KMS-11 (cell line): ENCODE measurements around the gene RPA3.

Experiments used
- H2AFZ ChIP-seq: fragments of 200-600 bp; sonication (generic); 2 replicates; pipeline ENCODE4 v1.6.1; 2016; ENCODE audit warnings: antibody characterized with exemption, mixed run types, low read depth
- H3K27ac ChIP-seq: fragments of 200-600 bp; sonication (generic); 2 replicates; pipeline ENCODE4 v1.6.1; 2016; ENCODE audit warnings: mild to moderate bottlenecking, mixed run types
- H3K27me3 ChIP-seq: fragments of 200-600 bp; sonication (generic); 2 replicates; pipeline ENCODE4 v1.6.1; 2017; ENCODE audit warnings: mild to moderate bottlenecking, low read depth, mixed run types, moderate library complexity; ENCODE audit not compliant: insufficient read depth
- H3K36me3 ChIP-seq: fragments of 200-600 bp; sonication (generic); 2 replicates; pipeline ENCODE4 v1.6.1; 2017; ENCODE audit warnings: mild to moderate bottlenecking, mixed run types; ENCODE audit not compliant: insufficient read depth
- H3K4me1 ChIP-seq: fragments of 200-600 bp; sonication (generic); 2 replicates; pipeline ENCODE4 v1.6.1; 2016; ENCODE audit warnings: mild to moderate bottlenecking, low read depth, mixed run types; ENCODE audit not compliant: poor library complexity, severe bottlenecking
- H3K4me2 ChIP-seq: fragments of 200-600 bp; sonication (generic); 2 replicates; pipeline ENCODE4 v1.7.0; 2016; ENCODE audit warnings: mild to moderate bottlenecking, mixed run types
- H3K4me3 ChIP-seq: fragments of 200-600 bp; sonication (generic); IDR thresholded peaks from 2 replicates; pipeline ENCODE4 v1.6.1; 2017; ENCODE audit warnings: low read depth, low read length, mixed read lengths; ENCODE audit not compliant: insufficient read depth
- H3K79me2 ChIP-seq: fragments of 200-600 bp; sonication (generic); 2 replicates; pipeline ENCODE4 v1.6.1; 2016; ENCODE audit warnings: low read depth, mixed run types; ENCODE audit not compliant: insufficient read depth
- H3K9ac ChIP-seq: fragments of 200-600 bp; sonication (generic); 2 replicates; pipeline ENCODE4 v1.6.1; 2016; ENCODE audit warnings: mild to moderate bottlenecking, mixed run types
- H4K20me1 ChIP-seq: fragments of 200-600 bp; sonication (generic); 2 replicates; pipeline ENCODE4 v1.6.1; 2016; ENCODE audit warnings: mild to moderate bottlenecking, mixed run types; ENCODE audit not compliant: insufficient read depth
- TF ChIP-seq, protein P1 (sequence below): fragments of 200-600 bp; sonication (generic); conservative IDR thresholded peaks from 2 replicates; pipeline ENCODE4 v1.6.1; 2017; ENCODE audit warnings: low read depth, mild to moderate bottlenecking, antibody characterized with exemption, low read length, moderate library complexity, mixed read lengths

Gene RPA3

DNA sequence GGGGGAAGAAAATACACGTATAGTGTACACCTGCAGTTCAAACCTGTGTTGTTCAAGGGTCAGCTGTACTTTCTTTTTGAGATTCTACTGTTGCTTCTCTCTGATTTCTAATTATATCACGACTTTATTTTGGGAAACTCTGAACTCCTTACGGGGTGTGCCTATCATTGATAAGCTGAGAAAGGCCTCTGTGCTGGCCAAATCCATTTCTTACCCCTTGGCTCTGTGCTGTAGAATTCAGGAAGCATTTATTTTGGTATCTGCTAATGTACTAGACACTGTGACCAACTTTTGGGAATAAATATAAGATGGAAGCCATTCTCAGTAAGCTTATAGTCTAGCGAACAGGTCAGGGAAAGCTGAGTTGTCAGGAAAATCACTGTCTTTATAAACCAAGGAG, 26.9 kb upstream of the RPA3 start:
- H3K4me3 ChIP-seq, result no peak overlapping the region
- no peak overlapping the region for H3K4me2 ChIP-seq
- H4K20me1 ChIP-seq, result no peaks in the 10 kb centered on the region
- H3K27ac ChIP-seq, result no peak overlapping the region
- no peak overlapping the region for H3K9ac ChIP-seq
- TF ChIP-seq, protein P1, sequence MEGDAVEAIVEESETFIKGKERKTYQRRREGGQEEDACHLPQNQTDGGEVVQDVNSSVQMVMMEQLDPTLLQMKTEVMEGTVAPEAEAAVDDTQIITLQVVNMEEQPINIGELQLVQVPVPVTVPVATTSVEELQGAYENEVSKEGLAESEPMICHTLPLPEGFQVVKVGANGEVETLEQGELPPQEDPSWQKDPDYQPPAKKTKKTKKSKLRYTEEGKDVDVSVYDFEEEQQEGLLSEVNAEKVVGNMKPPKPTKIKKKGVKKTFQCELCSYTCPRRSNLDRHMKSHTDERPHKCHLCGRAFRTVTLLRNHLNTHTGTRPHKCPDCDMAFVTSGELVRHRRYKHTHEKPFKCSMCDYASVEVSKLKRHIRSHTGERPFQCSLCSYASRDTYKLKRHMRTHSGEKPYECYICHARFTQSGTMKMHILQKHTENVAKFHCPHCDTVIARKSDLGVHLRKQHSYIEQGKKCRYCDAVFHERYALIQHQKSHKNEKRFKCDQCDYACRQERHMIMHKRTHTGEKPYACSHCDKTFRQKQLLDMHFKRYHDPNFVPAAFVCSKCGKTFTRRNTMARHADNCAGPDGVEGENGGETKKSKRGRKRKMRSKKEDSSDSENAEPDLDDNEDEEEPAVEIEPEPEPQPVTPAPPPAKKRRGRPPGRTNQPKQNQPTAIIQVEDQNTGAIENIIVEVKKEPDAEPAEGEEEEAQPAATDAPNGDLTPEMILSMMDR, result no peak
- no peak overlapping the region for H2AFZ ChIP-seq
- no peaks in the 10 kb centered on the region for H3K36me3 ChIP-seq
- H3K4me1 ChIP-seq, result peaks cover 36% of the 10 kb centered on the region
- H3K27me3 ChIP-seq, result no peaks in the 10 kb centered on the region
- no peaks in the 10 kb centered on the region for H3K79me2 ChIP-seq

DNA sequence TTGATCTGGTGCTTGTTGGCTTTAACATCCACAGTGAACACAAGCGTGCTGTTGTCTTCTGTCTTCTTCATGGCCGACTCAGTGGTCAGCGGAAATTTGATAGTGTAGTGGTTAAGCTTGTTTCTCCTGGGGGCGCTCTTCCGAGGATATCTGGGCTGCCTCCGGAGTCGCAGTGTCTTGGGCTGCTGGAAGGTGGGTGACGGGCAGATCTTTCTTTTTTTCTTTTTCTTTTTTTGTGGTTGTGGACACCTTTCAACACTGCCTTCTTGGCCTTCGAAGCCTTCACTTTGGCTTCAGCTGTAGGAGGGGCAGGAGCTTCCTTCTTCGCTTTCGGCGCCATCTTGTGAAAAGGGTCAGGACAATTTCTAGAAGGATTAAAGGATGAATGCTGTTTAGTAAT, 23.8 kb upstream of the RPA3 start:
- TF ChIP-seq, protein P1, result no peak
- Histone ChIP-seq H3K4me2 (no peak overlapping the region), H3K36me3 (no peaks in the 10 kb centered on the region), H2AFZ (no peak overlapping the region), H3K79me2 (no peaks in the 10 kb centered on the region), H3K27ac (no peak overlapping the region), H4K20me1 (no peaks in the 10 kb centered on the region), H3K9ac (no peak overlapping the region), H3K4me1 (peaks cover 61% of the 10 kb centered on the region), H3K4me3 (no peak overlapping the region), H3K27me3 (no peaks in the 10 kb centered on the region)

GRCh38 chr7:7740037-7740355, 21.6 kb upstream of the RPA3 start:
- TF ChIP-seq, protein P1, result no peak
- Histone ChIP-seq H3K9ac (peak overlapping the region; percentile 26; the same call in 1 of the 2 replicates), H3K36me3 (no peaks in the 10 kb centered on the region), H3K4me2 (peak overlapping the region; percentile 83), H3K27ac (peak overlapping the region; percentile 74), H2AFZ (peak overlapping the region; percentile 55; the same call in 1 of the 2 replicates), H3K79me2 (no peaks in the 10 kb centered on the region), H3K4me3 (no peak overlapping the region), H3K4me1 (peaks cover 67% of the 10 kb centered on the region), H4K20me1 (no peaks in the 10 kb centered on the region), H3K27me3 (no peaks in the 10 kb centered on the region)

DNA sequence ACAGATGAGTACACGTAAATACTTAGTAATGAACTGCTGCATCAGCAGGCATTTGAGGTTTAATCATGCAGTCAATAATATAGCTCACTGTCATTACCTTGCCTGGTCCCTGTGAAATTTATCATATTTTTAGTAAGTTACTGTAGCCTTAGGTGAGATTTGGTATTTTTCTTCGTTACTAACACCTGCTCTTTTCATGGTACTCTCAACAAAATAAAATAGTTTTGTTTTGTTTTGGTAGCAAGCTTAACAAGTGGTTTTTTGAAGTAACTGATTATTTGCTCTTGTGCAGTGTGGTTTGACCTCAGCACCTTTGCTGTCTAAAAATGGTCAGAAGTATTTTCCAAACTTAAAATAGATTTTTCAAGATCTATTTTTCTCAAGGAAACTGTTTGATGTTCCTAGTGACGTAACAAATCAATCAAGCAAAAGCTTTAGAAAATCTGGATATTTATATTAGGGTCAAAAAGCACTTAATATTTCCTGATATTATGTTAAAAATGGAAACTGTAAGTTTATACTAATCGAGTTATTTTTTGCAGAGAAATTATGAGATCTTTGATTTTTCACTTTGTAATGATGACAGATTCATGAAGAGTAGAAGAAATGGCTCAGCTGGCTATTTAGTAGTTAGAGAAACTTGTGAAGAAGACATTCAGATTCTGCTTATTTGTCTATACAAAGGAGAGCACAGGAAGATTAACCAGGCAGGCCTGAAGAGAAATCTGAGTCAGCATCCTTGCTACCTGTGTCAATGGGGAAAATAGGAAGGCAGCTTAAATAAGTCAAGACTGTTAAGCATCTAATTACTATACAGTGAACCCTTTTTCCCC, 21.0 kb upstream of the RPA3 start:
- Histone ChIP-seq H2AFZ (peak overlapping the region; percentile 55; the same call in 1 of the 2 replicates), H3K4me3 (no peak overlapping the region), H4K20me1 (no peaks in the 10 kb centered on the region), H3K79me2 (no peaks in the 10 kb centered on the region), H3K27me3 (no peaks in the 10 kb centered on the region), H3K27ac (peak overlapping the region; percentile 74), H3K4me2 (peak overlapping the region; percentile 83), H3K36me3 (no peaks in the 10 kb centered on the region), H3K4me1 (peaks cover 73% of the 10 kb centered on the region), H3K9ac (peak overlapping the region; percentile 26)
- TF ChIP-seq, protein P1, result no peak
